ENCODE results near the gene CDH13.

The CDH13 gene

DNA sequence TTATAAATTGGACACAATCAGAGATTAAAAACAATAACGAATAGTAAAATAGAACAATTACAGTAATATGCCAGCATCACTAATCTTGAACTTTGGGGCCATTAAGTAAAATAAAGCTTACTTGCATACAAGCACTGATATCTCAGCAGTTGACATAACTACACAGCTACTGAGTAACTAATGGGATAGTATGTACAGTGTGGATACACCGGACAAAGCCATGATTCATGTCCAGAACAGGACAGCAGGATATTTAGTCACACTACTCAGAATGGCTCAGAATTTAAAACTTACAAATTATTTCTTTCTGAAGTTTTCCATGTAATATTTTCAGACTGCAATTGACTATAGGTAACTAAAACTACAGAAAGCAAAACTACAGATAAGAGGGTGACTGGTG is 427.5 kb downstream of the CDH13 start:
- H3K4me3 ChIP-seq (ENCODE audit: low read depth, low read length): no peak overlapping the region
- TF ChIP-seq, protein P1, sequence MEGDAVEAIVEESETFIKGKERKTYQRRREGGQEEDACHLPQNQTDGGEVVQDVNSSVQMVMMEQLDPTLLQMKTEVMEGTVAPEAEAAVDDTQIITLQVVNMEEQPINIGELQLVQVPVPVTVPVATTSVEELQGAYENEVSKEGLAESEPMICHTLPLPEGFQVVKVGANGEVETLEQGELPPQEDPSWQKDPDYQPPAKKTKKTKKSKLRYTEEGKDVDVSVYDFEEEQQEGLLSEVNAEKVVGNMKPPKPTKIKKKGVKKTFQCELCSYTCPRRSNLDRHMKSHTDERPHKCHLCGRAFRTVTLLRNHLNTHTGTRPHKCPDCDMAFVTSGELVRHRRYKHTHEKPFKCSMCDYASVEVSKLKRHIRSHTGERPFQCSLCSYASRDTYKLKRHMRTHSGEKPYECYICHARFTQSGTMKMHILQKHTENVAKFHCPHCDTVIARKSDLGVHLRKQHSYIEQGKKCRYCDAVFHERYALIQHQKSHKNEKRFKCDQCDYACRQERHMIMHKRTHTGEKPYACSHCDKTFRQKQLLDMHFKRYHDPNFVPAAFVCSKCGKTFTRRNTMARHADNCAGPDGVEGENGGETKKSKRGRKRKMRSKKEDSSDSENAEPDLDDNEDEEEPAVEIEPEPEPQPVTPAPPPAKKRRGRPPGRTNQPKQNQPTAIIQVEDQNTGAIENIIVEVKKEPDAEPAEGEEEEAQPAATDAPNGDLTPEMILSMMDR (IDR thresholded peaks at IDR 0.05; ENCODE audit: low read depth, low read length): no peak

DNA sequence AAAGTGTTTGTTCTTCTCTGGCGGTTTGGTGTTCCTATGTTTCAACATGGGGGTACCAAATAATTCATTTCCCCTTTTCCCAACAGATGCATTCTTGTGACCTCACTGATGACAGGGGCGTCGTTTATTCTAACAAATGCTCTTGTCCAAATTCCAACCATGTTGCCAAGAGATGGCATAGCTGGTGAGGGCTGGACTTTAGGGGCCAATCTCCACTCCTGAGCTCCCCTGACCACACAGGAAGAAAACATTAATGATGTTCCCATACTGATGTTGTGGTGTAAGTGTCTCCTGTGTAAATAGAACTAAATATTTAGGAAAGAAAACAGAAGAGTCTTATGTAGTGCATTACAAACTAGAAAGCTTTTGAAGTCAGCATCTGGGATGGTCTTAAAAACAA is 431.6 kb downstream of the CDH13 start:
- H3K4me3 ChIP-seq (ENCODE audit: low read depth, low read length): no peak overlapping the region
- TF ChIP-seq, protein P1 (IDR thresholded peaks at IDR 0.05; ENCODE audit: low read depth, low read length): no peak

DNA sequence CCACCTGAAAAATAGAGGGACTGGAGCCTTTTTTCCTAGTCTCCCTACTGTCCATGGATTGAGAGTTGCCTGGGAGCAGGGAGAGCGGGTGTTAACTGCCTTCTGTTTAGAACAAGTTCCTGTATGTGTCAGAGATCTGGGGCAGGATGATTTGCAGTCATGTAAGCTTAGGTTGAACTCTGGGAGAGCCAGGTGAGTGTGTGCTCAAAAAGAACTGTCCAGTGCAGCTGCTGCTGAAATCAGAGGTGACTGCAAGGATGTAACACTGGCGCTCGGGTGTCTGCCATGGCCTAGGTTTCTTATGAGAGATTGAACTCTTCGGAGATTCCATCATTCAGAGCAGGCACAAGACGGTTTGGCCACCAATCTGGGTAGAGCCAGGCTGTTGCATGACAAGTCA is 432.5 kb downstream of the CDH13 start:
- TF ChIP-seq, protein P1 (IDR thresholded peaks at IDR 0.05; ENCODE audit: low read depth, low read length): no peak
- no peak overlapping the region for H3K4me3 ChIP-seq (ENCODE audit: low read depth, low read length)

DNA sequence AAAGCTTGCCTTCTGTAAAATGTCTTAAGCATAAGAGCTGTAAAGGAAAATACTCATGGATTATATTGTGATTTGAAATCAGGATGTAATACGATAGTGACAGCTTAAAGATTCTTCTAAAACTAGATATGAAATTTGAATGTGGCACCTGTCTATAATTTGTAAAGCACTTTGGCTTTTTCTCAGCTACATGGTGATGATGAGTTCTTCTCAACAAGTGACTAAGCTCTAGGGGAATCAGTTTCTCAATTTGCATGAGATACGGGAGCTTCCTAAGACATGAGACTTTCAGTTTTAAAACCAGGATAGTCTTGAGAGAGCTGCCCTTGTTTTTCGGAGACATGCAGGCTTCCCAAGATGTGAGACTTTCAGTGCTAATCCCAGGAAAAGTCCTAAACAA is 439.2 kb downstream of the CDH13 start:
- no peak overlapping the region for H3K4me3 ChIP-seq (ENCODE audit: low read depth, low read length)
- TF ChIP-seq, protein P1 (IDR thresholded peaks at IDR 0.05; ENCODE audit: low read depth, low read length): no peak

DNA sequence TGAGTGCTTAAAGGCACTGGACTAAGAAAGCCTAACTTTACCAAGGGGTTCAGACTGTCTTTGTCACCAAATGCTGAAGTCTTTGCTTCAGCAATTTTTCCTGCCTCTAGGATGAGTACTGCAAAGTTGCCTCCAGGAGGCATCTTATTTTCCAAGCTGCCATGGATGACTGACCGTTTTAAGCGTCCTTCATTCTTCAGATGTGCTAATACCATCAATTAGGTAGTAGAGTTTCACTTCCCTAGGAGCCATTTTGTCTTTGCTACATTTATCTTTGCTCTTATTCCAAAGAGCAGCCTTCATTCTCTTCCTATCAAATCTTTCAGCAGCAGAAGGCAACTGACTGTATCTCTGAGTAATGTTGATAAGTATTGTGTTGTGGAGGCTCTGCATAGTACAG is 440.1 kb downstream of the CDH13 start:
- TF ChIP-seq, protein P1 (IDR thresholded peaks at IDR 0.05; ENCODE audit: low read depth, low read length): no peak
- H3K4me3 ChIP-seq (ENCODE audit: low read depth, low read length): no peak overlapping the region

DNA sequence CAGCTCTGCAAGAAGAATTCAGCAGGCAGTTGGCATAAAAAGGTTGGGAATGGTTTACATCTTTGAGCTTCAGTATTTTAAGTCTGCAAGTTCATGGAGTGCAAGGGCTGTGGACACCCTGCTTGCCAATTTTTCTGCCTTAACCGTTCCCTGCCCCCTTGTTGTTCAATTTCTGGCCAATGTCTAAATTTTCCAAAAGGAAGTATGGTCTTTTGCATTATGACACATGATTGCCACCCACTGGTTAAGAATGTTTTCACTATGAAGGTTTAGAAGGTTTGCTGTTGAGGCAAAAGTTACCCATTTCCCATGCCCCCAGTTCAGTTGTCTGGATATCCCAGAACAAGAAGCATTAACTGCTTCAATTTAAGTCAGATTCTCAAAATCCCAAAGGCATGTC is 441.9 kb downstream of the CDH13 start:
- no peak overlapping the region for H3K4me3 ChIP-seq (ENCODE audit: low read depth, low read length)
- TF ChIP-seq, protein P1 (IDR thresholded peaks at IDR 0.05; ENCODE audit: low read depth, low read length): no peak

DNA sequence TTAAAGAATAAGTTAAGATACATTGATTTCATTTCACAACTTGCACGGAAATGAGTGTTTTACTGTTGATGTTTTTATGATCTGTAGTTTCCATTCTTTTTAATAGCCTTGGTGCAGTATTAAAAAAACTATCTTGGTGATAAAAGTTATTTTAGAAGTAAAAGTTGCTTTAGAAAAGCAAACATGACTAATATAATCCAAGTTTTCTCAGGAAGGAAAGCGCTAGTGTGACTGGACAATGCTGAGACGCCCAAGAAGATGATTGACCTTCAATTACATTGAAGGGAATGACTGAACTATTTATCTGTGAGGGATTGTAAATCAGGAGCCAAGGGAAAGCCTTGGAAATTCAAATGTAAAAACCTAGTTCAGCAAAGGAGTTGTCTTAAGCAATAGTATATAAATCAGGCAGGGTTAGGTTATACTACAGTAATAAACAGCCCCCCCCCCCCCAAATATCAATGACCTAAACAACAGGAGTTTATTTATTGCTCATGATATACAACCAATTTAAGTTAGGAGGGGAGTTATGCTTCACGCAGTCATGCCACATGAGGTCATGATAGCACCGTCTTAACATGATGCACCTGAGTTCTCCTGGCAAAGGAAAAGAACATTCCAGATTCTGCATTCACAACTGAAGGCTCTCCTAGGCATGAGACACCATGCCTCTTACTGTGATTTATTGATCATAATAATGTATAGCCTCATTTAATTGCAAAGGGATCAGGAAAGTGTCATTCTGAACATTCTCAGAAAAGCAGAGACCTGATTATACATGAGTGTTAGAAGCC is 443.8 kb downstream of the CDH13 start:
- TF ChIP-seq, protein P1 (IDR thresholded peaks at IDR 0.05; ENCODE audit: low read depth, low read length): no peak
- H3K4me3 ChIP-seq (ENCODE audit: low read depth, low read length): no peak overlapping the region
